Astrocyte of the cerebellum (primary cell): Measurements from ENCODE around the gene OPHN1.

Experiments
- DNase-seq: peaks from one replicate; pipeline ENCODE4 v3.0.0-alpha.2; 2011; ENCODE audit warnings: low read depth
- H3K4me3 ChIP-seq: 2 replicates; pipeline ENCODE4 v1.5.1; 2011; ENCODE audit warnings: mild to moderate bottlenecking, low read depth, low read length, moderate library complexity
- in situ Hi-C: cut with HindIII; loops from 2 replicates; pipeline ENCODE4 v1.10.0; 2017; ENCODE audit warnings: low sequenced_read_pairs
- TF ChIP-seq, protein P1 (sequence below): IDR thresholded peaks from 2 replicates; pipeline ENCODE4 v1.5.1; 2012; ENCODE audit warnings: low read length, low read depth, moderate library complexity, mild to moderate bottlenecking; ENCODE audit errors: missing control alignments

The OPHN1 gene

DNA sequence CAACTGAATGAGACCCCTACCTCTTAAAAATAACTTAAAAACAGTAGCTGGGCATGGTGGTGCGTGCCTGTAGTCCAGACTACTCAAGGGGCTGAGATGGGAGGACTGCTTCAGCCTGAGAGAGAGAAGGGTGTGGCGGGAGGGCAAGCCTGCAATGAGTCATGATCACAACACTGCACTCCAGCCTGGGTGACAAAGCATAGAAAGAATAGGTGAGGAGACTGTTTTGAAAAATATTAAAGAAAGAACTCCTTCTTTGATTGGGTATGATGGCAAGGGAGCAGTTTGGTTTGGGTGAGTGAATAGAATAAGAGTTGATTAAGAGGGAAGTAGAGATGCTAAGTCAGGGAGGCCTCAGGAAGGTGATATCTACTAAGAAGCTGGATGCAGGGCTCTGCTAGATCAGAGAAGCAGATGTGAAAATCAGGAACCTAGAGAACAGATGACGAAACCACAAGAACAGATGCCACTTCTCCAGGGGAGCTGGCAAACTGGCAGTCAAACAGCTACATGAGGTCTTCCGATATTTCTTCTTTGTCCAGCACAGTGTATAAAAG is 318.6 kb downstream of the OPHN1 start:
- in situ Hi-C loops = no loop called here
- H3K4me3 ChIP-seq = no peak overlapping the region
- TF ChIP-seq, protein P1, sequence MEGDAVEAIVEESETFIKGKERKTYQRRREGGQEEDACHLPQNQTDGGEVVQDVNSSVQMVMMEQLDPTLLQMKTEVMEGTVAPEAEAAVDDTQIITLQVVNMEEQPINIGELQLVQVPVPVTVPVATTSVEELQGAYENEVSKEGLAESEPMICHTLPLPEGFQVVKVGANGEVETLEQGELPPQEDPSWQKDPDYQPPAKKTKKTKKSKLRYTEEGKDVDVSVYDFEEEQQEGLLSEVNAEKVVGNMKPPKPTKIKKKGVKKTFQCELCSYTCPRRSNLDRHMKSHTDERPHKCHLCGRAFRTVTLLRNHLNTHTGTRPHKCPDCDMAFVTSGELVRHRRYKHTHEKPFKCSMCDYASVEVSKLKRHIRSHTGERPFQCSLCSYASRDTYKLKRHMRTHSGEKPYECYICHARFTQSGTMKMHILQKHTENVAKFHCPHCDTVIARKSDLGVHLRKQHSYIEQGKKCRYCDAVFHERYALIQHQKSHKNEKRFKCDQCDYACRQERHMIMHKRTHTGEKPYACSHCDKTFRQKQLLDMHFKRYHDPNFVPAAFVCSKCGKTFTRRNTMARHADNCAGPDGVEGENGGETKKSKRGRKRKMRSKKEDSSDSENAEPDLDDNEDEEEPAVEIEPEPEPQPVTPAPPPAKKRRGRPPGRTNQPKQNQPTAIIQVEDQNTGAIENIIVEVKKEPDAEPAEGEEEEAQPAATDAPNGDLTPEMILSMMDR = no peak
- DNase-seq = no peak

DNA sequence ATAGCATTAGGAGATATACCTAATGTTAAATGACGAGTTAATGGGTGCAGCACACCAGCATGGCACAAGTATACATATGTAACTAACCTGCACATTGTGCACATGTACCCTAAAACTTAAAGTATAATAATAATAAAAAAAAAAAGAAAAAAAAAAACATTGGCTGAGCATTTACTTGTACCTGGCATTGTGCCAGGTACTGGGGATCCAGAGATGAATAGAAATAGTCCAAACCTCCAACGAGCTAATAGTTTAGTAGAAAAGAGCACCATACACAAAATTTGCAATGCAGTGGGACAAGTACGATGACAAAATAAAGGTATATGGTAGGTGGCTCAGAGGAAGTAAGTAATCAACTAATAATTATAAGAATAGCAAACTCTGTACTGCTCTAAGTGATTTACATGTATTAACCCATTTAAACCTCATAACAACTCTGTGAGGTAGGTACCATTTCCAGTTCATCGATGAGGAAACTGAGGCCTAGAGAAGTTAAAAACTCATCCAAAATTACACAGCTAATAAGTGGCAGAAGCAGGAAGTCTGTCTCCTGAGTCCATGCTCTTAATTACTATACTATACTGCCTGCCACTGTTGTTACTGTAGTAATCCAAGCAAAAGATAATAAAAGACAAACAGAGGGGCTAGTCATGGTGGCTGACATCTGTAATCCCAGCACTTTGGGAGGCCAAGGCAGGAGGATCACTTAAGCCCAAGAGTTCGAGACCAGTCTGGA is 319.3 kb downstream of the OPHN1 start:
- H3K4me3 ChIP-seq = no peak overlapping the region
- no peak for DNase-seq
- TF ChIP-seq, protein P1 = no peak
- in situ Hi-C loops = no loop called here

DNA sequence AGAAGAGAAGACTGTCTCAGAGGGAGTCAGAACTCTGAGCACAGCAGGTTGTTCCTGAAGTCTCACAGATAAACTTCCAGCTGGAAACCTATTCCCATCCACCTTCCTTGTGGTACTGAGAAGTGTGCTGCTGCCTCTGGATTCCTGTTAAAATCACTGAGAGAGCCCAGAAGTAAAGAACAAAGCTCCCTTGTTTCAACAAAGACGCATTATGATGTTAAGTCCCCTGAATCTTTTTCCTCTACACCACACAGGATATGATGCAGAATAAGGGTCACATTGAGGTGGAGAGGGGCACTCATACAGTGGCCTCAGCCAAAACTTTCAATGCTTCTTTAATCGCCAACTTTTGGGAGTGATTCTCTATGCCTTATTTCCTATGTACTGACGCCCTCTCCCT is 321.0 kb downstream of the OPHN1 start:
- peak; percentile 20 for DNase-seq
- TF ChIP-seq, protein P1 = no peak
- no peak overlapping the region for H3K4me3 ChIP-seq
- in situ Hi-C loops = no loop called here

DNA sequence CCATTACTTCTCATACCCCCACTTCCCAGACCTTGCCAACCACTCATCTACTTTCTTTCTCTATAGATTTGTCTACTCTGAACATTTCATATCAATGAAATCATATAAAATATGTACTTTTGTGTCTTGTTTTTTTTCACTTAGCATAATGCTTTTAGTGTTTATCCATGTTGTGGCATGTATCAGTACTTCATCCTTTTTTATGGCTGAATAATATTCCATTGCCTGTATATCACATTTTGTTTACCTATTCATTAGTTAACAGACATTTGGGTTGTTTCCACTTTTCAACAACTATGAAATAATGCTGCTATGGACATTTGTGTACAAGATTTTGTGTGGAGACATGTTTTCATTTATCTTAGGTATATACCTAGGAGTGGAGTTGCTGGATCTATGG is 324.1 kb downstream of the OPHN1 start:
- no peak for DNase-seq
- H3K4me3 ChIP-seq = no peak overlapping the region
- TF ChIP-seq, protein P1 = no peak
- in situ Hi-C loops = no loop called here

DNA sequence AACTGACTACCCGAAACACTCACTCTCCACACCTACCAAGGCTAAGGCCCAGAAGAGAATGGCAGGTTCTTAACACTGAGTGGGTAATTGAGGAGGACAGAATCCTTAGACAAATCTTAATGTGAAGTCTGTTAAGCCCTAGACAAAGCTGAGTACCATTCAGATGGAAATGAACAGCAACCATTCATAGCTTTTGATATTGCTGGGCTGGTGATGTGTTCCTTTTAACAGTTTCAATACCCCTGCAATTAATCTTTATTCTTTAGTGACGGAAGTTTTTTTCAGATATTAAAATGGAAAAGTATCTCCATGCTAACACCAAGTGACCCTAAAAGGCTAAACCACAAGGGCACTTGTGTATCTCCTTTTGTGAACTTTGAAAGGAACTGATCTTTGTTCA is 334.9 kb downstream of the OPHN1 start:
- TF ChIP-seq, protein P1 = no peak
- in situ Hi-C loops = no loop called here
- no peak overlapping the region for H3K4me3 ChIP-seq
- DNase-seq = no peak

DNA sequence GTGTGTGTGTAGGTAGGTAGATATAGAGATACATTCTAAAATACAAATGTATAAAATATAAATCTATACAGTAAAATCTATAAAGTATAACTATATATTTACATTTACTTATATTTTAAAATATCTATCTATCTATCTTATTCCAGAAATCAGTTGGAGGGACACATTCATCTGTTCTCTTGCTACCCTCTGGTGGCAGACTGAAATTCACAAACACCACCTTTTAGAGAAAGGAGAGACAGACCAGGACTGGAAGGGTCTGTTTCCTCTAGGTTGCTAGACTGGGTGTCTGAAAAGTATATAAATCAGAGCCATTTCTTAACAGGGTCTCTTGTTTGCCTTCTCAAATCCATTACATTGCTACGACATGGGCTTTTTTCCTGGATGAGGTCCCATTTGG is 343.0 kb downstream of the OPHN1 start:
- DNase-seq = no peak
- TF ChIP-seq, protein P1 = peak; percentile 15
- H3K4me3 ChIP-seq = no peak overlapping the region
- in situ Hi-C loops = no loop called here
